AG04450 (cell line): Measurements from ENCODE around the gene SLC16A4. TPM values are rescaled to one million over a fixed set of nuclear protein-coding genes. Genes with fewer than 3 reads are reported as not detected.

Experiments
- CTCF ChIA-PET: fragments of 300-600, 350-600 bp; formaldehyde crosslinking; extraction: SDS; loops from one replicate; lab custom pipeline; 2022; ENCODE audit warnings: antibody characterized with exemption, inconsistent platforms; lab: Charles Lee
- POLR2A ChIA-PET: fragments of 350-600 bp; formaldehyde crosslinking; extraction: SDS; loops from one replicate; lab custom pipeline; 2021; ENCODE audit warnings: antibody characterized with exemption, inconsistent platforms; lab: Yijun Ruan, JAX
- DNase-seq: peaks from one replicate; pipeline ENCODE4 v3.0.0-alpha.2; 2011; ENCODE audit warnings: low read depth, low spot score
- H3K27ac ChIP-seq: one replicate; pipeline ENCODE4 v1.5.1; 2012; ENCODE audit warnings: low read depth, low read length, control low read depth
- H3K27me3 ChIP-seq: one replicate; pipeline ENCODE4 v1.6.0; 2012; ENCODE audit warnings: low read length; ENCODE audit not compliant: control insufficient read depth, insufficient read depth
- H3K4me3 ChIP-seq: 2 replicates; pipeline ENCODE4 v1.5.1; 2011; ENCODE audit warnings: mild to moderate bottlenecking, low read depth, low read length, control low read depth
- H3K9me3 ChIP-seq: 2 replicates; pipeline ENCODE4 v1.5.1; 2012; ENCODE audit warnings: low read length; ENCODE audit not compliant: control insufficient read depth, insufficient read depth
- CTCF ChIP-seq: IDR thresholded peaks from 2 replicates; pipeline ENCODE4 v1.5.1; 2011; ENCODE audit warnings: low read depth, low read length, control low read depth, inconsistent platforms
- polyA plus RNA-seq: library from polyadenylated mRNA; depleted of rRNA; stranded (reverse); fragments of >200 nt; gene quantifications from 2 replicates; pipeline ENCODE4 v1.2.3, GENCODE V29; 2011

SLC16A4 gene
- polyA plus RNA-seq, 1 experiment: 98.8 TPM

- POLR2A ChIA-PET: no interaction called here
- Histone ChIP-seq H3K4me3 (no peak overlapping the region), H3K27me3 (peaks cover 6% of the 10 kb centered on the region), H3K9me3 (no peaks in the 10 kb centered on the region; the same call in 1 of the 2 replicates), H3K27ac (no peak overlapping the region)
- no peak for DNase-seq
- CTCF ChIA-PET: interaction anchor here (0.5 to 10.5 kb wide), 49 partner anchors 9 to 353 kb away, joined by 3 to 378 read pairs (median 7); partner anchors contain the start of genes KCNC4, PROK1, RBM15 and SLC16A4
- TF ChIP-seq CTCF: peak; percentile 82
Observed at GRCh38 chr1:110412576-110412975, 21.8 kb upstream of the SLC16A4 start.

GRCh38 chr1:110411173-110411735 lies 20.4 kb upstream of the SLC16A4 start:
- no peak overlapping the region for H3K27ac ChIP-seq
- ChIA-PET POLR2A (no interaction called here), CTCF (interaction anchor here (0.8 to 10.5 kb wide), 25 partner anchors 11 to 215 kb away, joined by 4 to 378 read pairs (median 10); partner anchors contain the start of genes KCNC4, PROK1, RBM15 and SLC16A4)
- no peak for TF ChIP-seq CTCF
- no peak overlapping the region for H3K4me3 ChIP-seq
- H3K27me3 ChIP-seq: peaks cover 3% of the 10 kb centered on the region
- no peak for DNase-seq
- H3K9me3 ChIP-seq: no peaks in the 10 kb centered on the region; the same call in 1 of the 2 replicates

GRCh38 chr1:110409316-110409715 lies 18.5 kb upstream of the SLC16A4 start:
- ChIA-PET CTCF (interaction anchor here (0.7 to 10.5 kb wide), 13 partner anchors 12 to 321 kb away, joined by 3 to 378 read pairs (median 9); partner anchors contain the start of genes KCNC4 and RBM15), POLR2A (no interaction called here)
- no peaks in the 10 kb centered on the region; the same call in 1 of the 2 replicates for H3K9me3 ChIP-seq
- H3K4me3 ChIP-seq: no peak overlapping the region
- no peak for TF ChIP-seq CTCF
- DNase-seq: no peak
- H3K27me3 ChIP-seq: no peaks in the 10 kb centered on the region
- H3K27ac ChIP-seq: no peak overlapping the region

- TF ChIP-seq CTCF: no peak
- Histone ChIP-seq H3K27ac (no peak overlapping the region), H3K4me3 (no peak overlapping the region), H3K27me3 (no peaks in the 10 kb centered on the region), H3K9me3 (no peaks in the 10 kb centered on the region; the same call in 1 of the 2 replicates)
- ChIA-PET CTCF (interaction anchor here (0.8 to 10.5 kb wide), 12 partner anchors 11 to 320 kb away, joined by 3 to 378 read pairs (median 10); partner anchors contain the start of genes KCNC4 and RBM15), POLR2A (interaction anchor here (1.0 kb wide), 1 partner anchor 70 kb away, joined by 3 read pairs; the partner anchor contains the start of gene RBM15)
- no peak for DNase-seq
Observed at GRCh38 chr1:110408488-110408887, 17.7 kb upstream of the SLC16A4 start.
